Sigmoid colon (tissue), 4 donors: Measurements from ENCODE around the gene FGF12.

Source experiments
- EP300 ChIP-seq, 4 donors: sonication (generic); formaldehyde crosslinking; IDR thresholded peaks; one replicate each; pipeline ENCODE4 v1.6.1; 2017; ENCODE audit warnings: antibody characterized with exemption in 4 of 4
- POLR2A ChIP-seq, 2 donors: fragments of 450-650 bp; IDR thresholded peaks; one replicate each; pipeline ENCODE4 v1.6.1; 2016; ENCODE audit warnings: antibody characterized with exemption in 2 of 2, mild to moderate bottlenecking in 2 of 2, moderate library complexity in 2 of 2
- TF ChIP-seq, protein P1 (sequence below), 4 experiments: fragments of 450-650 bp in 3 of 4; fragments of 200-600 bp in 1 of 4; IDR thresholded peaks; one replicate each; pipeline ENCODE4 v1.5.1; 2016 to 2019; ENCODE audit warnings: antibody characterized with exemption in 4 of 4, mild to moderate bottlenecking in 3 of 4, moderate library complexity in 2 of 4

DNA sequence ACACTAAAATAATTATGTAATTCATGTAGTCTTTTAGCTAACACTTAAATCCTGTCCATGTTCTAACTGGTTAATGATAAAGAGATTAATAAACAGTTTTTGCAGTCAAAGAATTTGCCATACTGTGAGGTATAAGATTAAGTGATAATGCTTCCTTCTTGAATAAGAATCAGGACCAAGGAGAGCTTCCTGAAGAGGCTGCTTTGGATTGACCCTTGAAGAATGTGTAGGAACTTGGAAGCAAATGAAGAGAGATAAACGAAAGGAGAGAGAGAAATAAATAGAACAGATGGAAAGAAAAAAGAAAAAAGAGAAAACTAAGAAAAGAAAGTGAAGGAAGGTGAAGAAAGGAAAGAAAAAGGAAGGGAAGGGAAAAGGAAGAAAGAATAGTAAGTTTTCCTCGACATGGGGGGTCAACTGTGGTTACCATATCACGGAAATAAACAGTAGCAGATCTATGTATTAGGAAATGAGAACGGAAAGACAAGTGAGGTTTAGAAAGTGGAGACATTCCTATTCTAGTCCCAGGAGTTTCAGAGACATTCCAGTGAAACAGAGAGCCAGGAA is 539.8 kb downstream of the FGF12 start:
- TF ChIP-seq EP300 (IDR thresholded peaks at IDR 0.05) (no peak), POLR2A (IDR thresholded peaks at IDR 0.05) (no peak)
- TF ChIP-seq, protein P1, sequence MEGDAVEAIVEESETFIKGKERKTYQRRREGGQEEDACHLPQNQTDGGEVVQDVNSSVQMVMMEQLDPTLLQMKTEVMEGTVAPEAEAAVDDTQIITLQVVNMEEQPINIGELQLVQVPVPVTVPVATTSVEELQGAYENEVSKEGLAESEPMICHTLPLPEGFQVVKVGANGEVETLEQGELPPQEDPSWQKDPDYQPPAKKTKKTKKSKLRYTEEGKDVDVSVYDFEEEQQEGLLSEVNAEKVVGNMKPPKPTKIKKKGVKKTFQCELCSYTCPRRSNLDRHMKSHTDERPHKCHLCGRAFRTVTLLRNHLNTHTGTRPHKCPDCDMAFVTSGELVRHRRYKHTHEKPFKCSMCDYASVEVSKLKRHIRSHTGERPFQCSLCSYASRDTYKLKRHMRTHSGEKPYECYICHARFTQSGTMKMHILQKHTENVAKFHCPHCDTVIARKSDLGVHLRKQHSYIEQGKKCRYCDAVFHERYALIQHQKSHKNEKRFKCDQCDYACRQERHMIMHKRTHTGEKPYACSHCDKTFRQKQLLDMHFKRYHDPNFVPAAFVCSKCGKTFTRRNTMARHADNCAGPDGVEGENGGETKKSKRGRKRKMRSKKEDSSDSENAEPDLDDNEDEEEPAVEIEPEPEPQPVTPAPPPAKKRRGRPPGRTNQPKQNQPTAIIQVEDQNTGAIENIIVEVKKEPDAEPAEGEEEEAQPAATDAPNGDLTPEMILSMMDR (IDR thresholded peaks at IDR 0.05): no peak
